B cell (primary cell): ENCODE measurements around the gene PSME3IP1. TPM values are rescaled to one million over a fixed set of nuclear protein-coding genes. Genes with fewer than 3 reads are reported as not detected.

Source experiments
- ATAC-seq: fragments of 200-7000 bp; cut with Tn5 transposase; one replicate; pipeline ENCODE4 v1.10.0; 2021; ENCODE audit warnings: low read depth, mild to moderate bottlenecking, moderate number of reproducible peaks, moderate library complexity
- CTCF ChIA-PET: fragments of 350-600 bp; sonication (Branson Sonifier 250); formaldehyde crosslinking; loops from one replicate; lab custom pipeline; 2021; ENCODE audit warnings: antibody characterized with exemption, inconsistent platforms; lab: Charles Lee
- POLR2A ChIA-PET: fragments of 350-600 bp; sonication (Branson Sonifier 250); formaldehyde crosslinking; loops from one replicate; lab custom pipeline; 2021; ENCODE audit warnings: antibody characterized with exemption; lab: Charles Lee
- DNase-seq: peaks from one replicate; pipeline ENCODE4 v3.0.0; 2013
- H2AFZ ChIP-seq: 2 replicates; pipeline ENCODE4 v1.6.1; 2012; ENCODE audit warnings: mild to moderate bottlenecking, low read depth, low read length; ENCODE audit not compliant: insufficient read depth, poor library complexity, severe bottlenecking
- H3K27ac ChIP-seq, 2 donors: 1 replicate in 1 of 2; 2 replicates in 1 of 2; pipeline ENCODE4 v1.5.1; 2012 to 2013; ENCODE audit warnings: low read length in 2 of 2, mild to moderate bottlenecking in 2 of 2, moderate library complexity in 1 of 2
- H3K27me3 ChIP-seq, 4 experiments: fragments of 200-600 bp in 1 of 4; sonication (generic) in 1 of 4; replicated peaks in 1 of 4; 1 replicate in 2 of 4; 2 replicates in 2 of 4; pipeline versions ENCODE4 v1.6.1 to v1.7.0; 2013 to 2016; ENCODE audit warnings: low read length in 3 of 4, mild to moderate bottlenecking in 2 of 4, mixed read lengths in 1 of 4, moderate library complexity in 1 of 4; ENCODE audit not compliant: insufficient read depth in 4 of 4, control insufficient read depth in 3 of 4; ENCODE audit errors: control extremely low read depth in 1 of 4
- H3K36me3 ChIP-seq, 2 experiments: replicated peaks in 1 of 2; 1 replicate in 1 of 2; 2 replicates in 1 of 2; pipeline versions ENCODE4 v1.6.1 to v1.7.1; 2013; ENCODE audit warnings: low read length in 1 of 2; ENCODE audit not compliant: insufficient read depth in 2 of 2, control insufficient read depth in 1 of 2; ENCODE audit errors: control extremely low read depth in 1 of 2, extremely low read depth in 1 of 2
- H3K4me1 ChIP-seq, 2 donors: fragments of 200-600 bp in 1 of 2; sonication (generic) in 1 of 2; 1 replicate in 1 of 2; 2 replicates in 1 of 2; pipeline versions ENCODE4 v1.5.1 to v1.6.1; 2013 to 2017; ENCODE audit warnings: low read length in 2 of 2; ENCODE audit not compliant: control insufficient read depth in 2 of 2, insufficient read depth in 2 of 2
- H3K4me2 ChIP-seq: replicated peaks from 2 replicates; pipeline ENCODE3; 2012; ENCODE audit warnings: mild to moderate bottlenecking, low read depth, low read length; ENCODE audit not compliant: poor library complexity, severe bottlenecking
- H3K4me3 ChIP-seq, 5 experiments: fragments of 200-600 bp in 1 of 5; sonication (generic) in 1 of 5; 1 replicate in 3 of 5; 2 replicates in 2 of 5; pipeline versions ENCODE4 v1.5.1 to v1.7.0; 2011 to 2016; ENCODE audit warnings: low read length in 4 of 5, mild to moderate bottlenecking in 4 of 5, low read depth in 2 of 5, control low read depth in 1 of 5, moderate library complexity in 1 of 5; ENCODE audit not compliant: insufficient read depth in 1 of 5; ENCODE audit errors: control extremely low read depth in 1 of 5, extremely low read depth in 1 of 5
- H3K79me2 ChIP-seq: fragments of 200-600 bp; sonication (generic); one replicate; pipeline ENCODE4 v1.6.0; 2016; ENCODE audit warnings: low read length; ENCODE audit not compliant: control insufficient read depth, insufficient read depth
- H3K9ac ChIP-seq: fragments of 200-600 bp; sonication (generic); 2 replicates; pipeline ENCODE4 v1.6.1; 2017; ENCODE audit warnings: mild to moderate bottlenecking, low read length, moderate library complexity
- H3K9me3 ChIP-seq, 3 donors: one replicate each; pipeline versions ENCODE4 v1.6.1 to v1.7.1; 2013; ENCODE audit warnings: low read length in 2 of 3; ENCODE audit not compliant: control insufficient read depth in 2 of 3, insufficient read depth in 1 of 3; ENCODE audit errors: control extremely low read depth in 1 of 3
- H4K20me1 ChIP-seq: 2 replicates; pipeline ENCODE4 v1.6.0; 2012; ENCODE audit warnings: mild to moderate bottlenecking, low read length; ENCODE audit not compliant: insufficient read depth, control insufficient read depth, poor library complexity, severe bottlenecking
- H3K27ac Mint-ChIP-seq: one replicate; pipeline ENCODE4 v1.8.0; 2021; ENCODE audit warnings: mixed read lengths
- H3K27me3 Mint-ChIP-seq: one replicate; pipeline ENCODE4 v1.8.0; 2021; ENCODE audit warnings: mixed read lengths
- H3K4me1 Mint-ChIP-seq: one replicate; pipeline ENCODE4 v1.8.0; 2021; ENCODE audit warnings: mixed read lengths
- H3K4me3 Mint-ChIP-seq: one replicate; pipeline ENCODE4 v1.8.0; 2021; ENCODE audit warnings: mixed read lengths
- H3K9me3 Mint-ChIP-seq: one replicate; pipeline ENCODE4 v1.8.0; 2022; ENCODE audit warnings: mixed read lengths; ENCODE audit not compliant: insufficient read depth
- CTCF ChIP-seq: fragments of 200-600 bp; IDR thresholded peaks from one replicate; pipeline ENCODE4 v1.8.0; 2022; ENCODE audit warnings: antibody characterized with exemption, mild to moderate bottlenecking
- EZH2 ChIP-seq: IDR thresholded peaks from 2 replicates; pipeline ENCODE4 v1.6.1; 2012; ENCODE audit warnings: borderline replicate concordance, low read depth, mild to moderate bottlenecking, moderate library complexity, low read length; ENCODE audit not compliant: insufficient read depth, poor library complexity, severe bottlenecking
- WGBS: methylation state at CpG from one replicate; pipeline ENCODE4 v1.1.5; 2013; ENCODE audit warnings: missing lambda C conversion rate; ENCODE audit not compliant: insufficient coverage; 5-methylcytosine and 5-hydroxymethylcytosine counted together
- intact Hi-C: fragments of 100-400 bp; cut with micrococcal nuclease; formaldehyde crosslinking; loops from one replicate; pipeline ENCODE4 v1.10.0; 2022
- polyA plus RNA-seq: library from polyadenylated mRNA; depleted of rRNA; stranded (reverse); fragments of >200 nt; gene quantifications from 2 replicates; pipeline ENCODE4 v1.2.3, GENCODE V29; 2012
- total RNA-seq, 2 donors: library from RNA; stranded (reverse); fragments of 120-200 nt in 1 of 2; gene quantifications; 1 replicate in 1 of 2; 2 replicates in 1 of 2; pipeline versions ENCODE4 v1.2.3 to v1.2.4, GENCODE V29; 2013 to 2022

The PSME3IP1 gene
- total and polyA plus RNA-seq, 2 donors (not counting 1 experiment from before 2014, with no cell fraction given) = 125 to 166 TPM

- Histone ChIP-seq H3K9me3 (no peaks in the 10 kb centered on the region), H3K4me1 (peaks cover 0 to 8% of the 10 kb centered on the region in 2 donors), H4K20me1 (no peaks in the 10 kb centered on the region), H2AFZ (no peak overlapping the region), H3K4me2 (no peak overlapping the region), H3K9ac (no peak overlapping the region), H3K36me3 (no peaks in the 10 kb centered on the region), H3K4me3 (no peak overlapping the region), H3K27ac (no peak overlapping the region), H3K79me2 (no peaks in the 10 kb centered on the region), H3K27me3 (no peaks in the 10 kb centered on the region)
- no peaks in the 10 kb centered on the region for H3K9me3 Mint-ChIP-seq
- ChIA-PET CTCF (no interaction called here), POLR2A (no interaction called here)
- no peak overlapping the region for H3K4me3 Mint-ChIP-seq
- intact Hi-C loops = no loop called here
- no peak for TF ChIP-seq CTCF
- TF ChIP-seq EZH2 = no peak
- peaks cover 3% of the 10 kb centered on the region for H3K4me1 Mint-ChIP-seq
- no peak for ATAC-seq
- H3K27me3 Mint-ChIP-seq = no peaks in the 10 kb centered on the region
- DNase-seq = no peak
- WGBS = 100% methylated on average over 1 of the region's 2 CpGs
- no peak overlapping the region for H3K27ac Mint-ChIP-seq
Observed at GRCh38 chr16:57118461-57119084, 67.3 kb downstream of the PSME3IP1 start.

DNA sequence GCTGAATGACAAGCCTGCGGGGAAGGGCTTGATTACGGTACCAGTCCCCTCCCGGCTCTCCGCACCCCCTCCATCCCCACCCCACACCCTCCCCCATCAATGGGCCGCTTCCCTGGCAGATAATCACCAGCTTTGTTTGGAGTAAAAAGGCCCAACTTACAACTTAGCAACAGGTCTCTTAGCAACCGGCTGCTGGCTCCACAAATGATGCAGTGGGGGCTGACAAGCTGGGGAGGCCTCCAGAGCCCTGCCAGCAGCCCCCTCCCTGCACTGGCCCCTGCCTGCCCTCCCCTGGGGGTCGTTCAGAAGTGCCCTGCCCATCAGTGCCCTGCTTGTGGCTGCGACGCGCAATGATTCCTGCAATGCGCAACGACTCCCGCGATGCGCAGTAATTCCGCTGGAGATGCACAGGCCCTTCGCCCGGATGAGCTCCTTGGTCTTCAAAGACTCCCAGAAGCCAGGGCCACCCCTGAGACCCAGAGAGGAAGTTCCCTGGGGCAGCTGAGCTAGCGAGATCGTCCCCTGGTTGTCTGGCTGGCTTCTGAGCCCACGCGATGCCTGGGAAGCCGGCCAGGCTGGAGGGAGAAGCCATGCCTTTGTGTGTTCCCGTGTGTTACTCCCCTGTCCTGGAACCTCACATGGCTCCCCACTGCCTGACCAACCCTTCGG is 70.2 kb downstream of the PSME3IP1 start:
- Histone ChIP-seq H3K36me3 (no peaks in the 10 kb centered on the region), H3K4me2 (no peak overlapping the region), H3K9me3 (no peaks in the 10 kb centered on the region), H2AFZ (no peak overlapping the region), H3K9ac (no peak overlapping the region), H3K4me3 (no peak overlapping the region), H4K20me1 (no peaks in the 10 kb centered on the region), H3K27me3 (no peaks in the 10 kb centered on the region), H3K4me1 (peaks cover 0 to 8% of the 10 kb centered on the region in 2 donors), H3K79me2 (no peaks in the 10 kb centered on the region), H3K27ac (no peak overlapping the region)
- Mint-ChIP-seq H3K9me3 (no peaks in the 10 kb centered on the region), H3K4me1 (peaks cover 3% of the 10 kb centered on the region), H3K27ac (no peak overlapping the region), H3K4me3 (no peak overlapping the region), H3K27me3 (no peaks in the 10 kb centered on the region)
- ChIA-PET POLR2A (no interaction called here), CTCF (no interaction called here)
- TF ChIP-seq EZH2 = no peak
- no peak for TF ChIP-seq CTCF
- ATAC-seq (no peak), DNase-seq (no peak)
- 88% methylated on average over 20 of the region's 25 CpGs for WGBS
- intact Hi-C loops = no loop called here
